HEK293 (cell line): ENCODE results near the gene FOXK2.

Source experiments
- CTCF ChIA-PET: fragments of 350-600 bp; formaldehyde crosslinking; extraction: SDS; loops from one replicate; lab custom pipeline; 2021; ENCODE audit warnings: antibody characterized with exemption; lab: Yijun Ruan, JAX
- POLR2A ChIA-PET: fragments of 300-600 bp; formaldehyde crosslinking; extraction: SDS; loops from one replicate; lab custom pipeline; 2020; ENCODE audit warnings: antibody characterized with exemption, inconsistent platforms; lab: Yijun Ruan, JAX
- H3K27ac ChIP-seq: fragments of 200-500 bp; sonication (Bioruptor generic); 2 replicates; pipeline ENCODE4 v1.5.1; 2014; ENCODE audit warnings: low read depth, low read length, control low read depth, inconsistent platforms; ENCODE audit errors: extremely low read depth
- H3K36me3 ChIP-seq, 2 experiments: fragments of 200-500 bp in 1 of 2; sonication (Bioruptor generic) in 1 of 2; 1 replicate in 1 of 2; 2 replicates in 1 of 2; pipeline ENCODE4 v1.5.1; 2014 to 2017; ENCODE audit warnings: inconsistent platforms in 2 of 2, low read length in 2 of 2; ENCODE audit not compliant: control insufficient read depth in 2 of 2, insufficient read depth in 1 of 2
- H3K4me1 ChIP-seq: fragments of 200-500 bp; sonication (Bioruptor generic); 2 replicates; pipeline ENCODE4 v1.5.1; 2014; ENCODE audit warnings: mild to moderate bottlenecking, low read length, inconsistent platforms; ENCODE audit not compliant: control insufficient read depth, insufficient read depth
- H3K4me3 ChIP-seq: 2 replicates; pipeline ENCODE4 v1.5.1; 2011; ENCODE audit warnings: low read depth, mild to moderate bottlenecking, control low read depth, low read length, moderate library complexity
- H3K9me3 ChIP-seq: fragments of 200-500 bp; sonication (Bioruptor generic); 2 replicates; pipeline ENCODE4 v1.5.1; 2014; ENCODE audit warnings: low read depth, low read length, inconsistent platforms; ENCODE audit not compliant: control insufficient read depth, insufficient read depth
- EGR2 ChIP-seq: fragments of 450-650 bp; formaldehyde crosslinking; IDR thresholded peaks from 2 replicates; pipeline ENCODE4 v1.5.1; 2016; ENCODE audit warnings: low read depth, missing biosample characterization, missing genetic modification characterization
- HOXD13 ChIP-seq: sonication (generic); formaldehyde crosslinking; IDR thresholded peaks from 2 replicates; pipeline ENCODE4 v1.8.0; 2022; ENCODE audit warnings: missing genetic modification reagents, borderline replicate concordance
- KLF17 ChIP-seq: fragments of 450-650 bp; formaldehyde crosslinking; IDR thresholded peaks from 2 replicates; pipeline ENCODE4 v1.5.1; 2016; ENCODE audit warnings: missing biosample characterization, missing genetic modification characterization
- REST ChIP-seq: fragments of 450-650 bp; formaldehyde crosslinking; IDR thresholded peaks from 2 replicates; pipeline ENCODE4 v1.5.1; 2016; ENCODE audit warnings: missing biosample characterization, missing genetic modification characterization
- SCRT1 ChIP-seq: fragments of 450-650 bp; formaldehyde crosslinking; IDR thresholded peaks from 2 replicates; pipeline ENCODE4 v1.5.1; 2016; ENCODE audit warnings: missing biosample characterization, missing genetic modification characterization, borderline replicate concordance
- SP2 ChIP-seq: fragments of 450-650 bp; formaldehyde crosslinking; IDR thresholded peaks from 2 replicates; pipeline ENCODE4 v1.5.1; 2016; ENCODE audit warnings: missing biosample characterization, missing genetic modification characterization
- ZFHX2 ChIP-seq: fragments of 450-650 bp; formaldehyde crosslinking; conservative IDR thresholded peaks from 2 replicates; pipeline ENCODE4 v1.5.1; 2016; ENCODE audit warnings: missing biosample characterization, missing genetic modification characterization
- ZNF121 ChIP-seq: fragments of 450-650 bp; formaldehyde crosslinking; IDR thresholded peaks from 2 replicates; pipeline ENCODE4 v1.5.1; 2016; ENCODE audit warnings: missing biosample characterization, missing genetic modification characterization
- ZNF157 ChIP-seq: fragments of 450-650 bp; formaldehyde crosslinking; IDR thresholded peaks from 2 replicates; pipeline ENCODE4 v1.5.1; 2016; ENCODE audit warnings: missing biosample characterization, missing genetic modification characterization
- ZNF19 ChIP-seq: fragments of 450-650 bp; formaldehyde crosslinking; IDR thresholded peaks from 2 replicates; pipeline ENCODE4; 2016; ENCODE audit warnings: missing biosample characterization, missing genetic modification characterization, low read depth
- ZNF274 ChIP-seq, 2 experiments: fragments of 200-500 bp in 1 of 2; fragments of 450-650 bp in 1 of 2; sonication (Bioruptor generic) in 1 of 2; formaldehyde crosslinking in 1 of 2; IDR thresholded peaks; 2 replicates each; pipeline versions ENCODE4 v1.5.1 to v1.6.1; 2014 to 2016; ENCODE audit warnings: borderline replicate concordance in 1 of 2, inconsistent platforms in 1 of 2, low read length in 1 of 2, missing biosample characterization in 1 of 2, missing genetic modification characterization in 1 of 2
- ZNF280C ChIP-seq: fragments of 450-650 bp; formaldehyde crosslinking; IDR thresholded peaks from 2 replicates; pipeline ENCODE4 v1.5.1; 2016; ENCODE audit warnings: missing biosample characterization, missing genetic modification characterization
- ZNF335 ChIP-seq: fragments of 450-650 bp; formaldehyde crosslinking; conservative IDR thresholded peaks from 2 replicates; pipeline ENCODE4 v1.5.1; 2016; ENCODE audit warnings: missing biosample characterization, missing genetic modification characterization
- ZNF366 ChIP-seq: fragments of 450-650 bp; formaldehyde crosslinking; conservative IDR thresholded peaks from 2 replicates; pipeline ENCODE4 v1.5.1; 2016; ENCODE audit warnings: missing biosample characterization, missing genetic modification characterization
- ZNF510 ChIP-seq: fragments of 450-650 bp; formaldehyde crosslinking; IDR thresholded peaks from 2 replicates; pipeline ENCODE4 v1.5.1; 2018; ENCODE audit warnings: mild to moderate bottlenecking, missing genetic modification characterization, missing biosample characterization; ENCODE audit not compliant: insufficient replicate concordance
- ZNF571 ChIP-seq: fragments of 450-650 bp; formaldehyde crosslinking; IDR thresholded peaks from 2 replicates; pipeline ENCODE4 v1.5.0; 2017; ENCODE audit warnings: missing biosample characterization, missing genetic modification characterization
- ZNF610 ChIP-seq: fragments of 450-650 bp; formaldehyde crosslinking; IDR thresholded peaks from 2 replicates; pipeline ENCODE4 v1.5.1; 2016; ENCODE audit warnings: missing biosample characterization, missing genetic modification characterization, borderline replicate concordance
- ZNF626 ChIP-seq: fragments of 450-650 bp; sonication (Bioruptor Pico); formaldehyde crosslinking; IDR thresholded peaks from 2 replicates; pipeline ENCODE4 v1.5.1; 2018; ENCODE audit warnings: missing biosample characterization, missing genetic modification characterization, inconsistent platforms

The FOXK2 gene

GRCh38 chr17:82619641-82620040 lies 100.1 kb downstream of the FOXK2 start:
- H3K9me3 ChIP-seq: no peaks in the 10 kb centered on the region
- CTCF ChIA-PET: no interaction called here
- POLR2A ChIA-PET: no interaction called here
- no peak overlapping the region for H3K4me3 ChIP-seq
- H3K4me1 ChIP-seq: no peaks in the 10 kb centered on the region
- H3K36me3 ChIP-seq: peaks cover 64 to 92% of the 10 kb centered on the region in 2 experiments
- TF ChIP-seq ZNF571 (tag by site-specific recombination) (no peak), ZNF274 (IDR thresholded peaks at IDR 0.05; ENCODE audit: low read length) (no peak), ZNF274 (tag by site-specific recombination; IDR thresholded peaks at IDR 0.05; ENCODE audit: borderline replicate concordance) (no peak)
- no peak overlapping the region for H3K27ac ChIP-seq

GRCh38 chr17:82623707-82624106 lies 104.2 kb downstream of the FOXK2 start:
- Histone ChIP-seq H3K27ac (no peak overlapping the region), H3K4me1 (no peaks in the 10 kb centered on the region), H3K9me3 (no peaks in the 10 kb centered on the region), H3K4me3 (no peak overlapping the region), H3K36me3 (peaks cover 89 to 94% of the 10 kb centered on the region in 2 experiments)
- ChIA-PET CTCF (no interaction called here), POLR2A (no interaction called here)
- TF ChIP-seq ZNF510 (tag by site-specific recombination) (no peak), REST (no peak), KLF17 (no peak), ZNF280C (tag by site-specific recombination) (no peak), ZNF610 (tag by site-specific recombination) (no peak), SCRT1 (tag by site-specific recombination) (no peak), SP2 (no peak), HOXD13 (CRISPR knock-in tag) (no peak), ZNF157 (tag by site-specific recombination) (no peak), ZNF19 (tag by site-specific recombination) (no peak), ZNF571 (tag by site-specific recombination) (no peak)

DNA sequence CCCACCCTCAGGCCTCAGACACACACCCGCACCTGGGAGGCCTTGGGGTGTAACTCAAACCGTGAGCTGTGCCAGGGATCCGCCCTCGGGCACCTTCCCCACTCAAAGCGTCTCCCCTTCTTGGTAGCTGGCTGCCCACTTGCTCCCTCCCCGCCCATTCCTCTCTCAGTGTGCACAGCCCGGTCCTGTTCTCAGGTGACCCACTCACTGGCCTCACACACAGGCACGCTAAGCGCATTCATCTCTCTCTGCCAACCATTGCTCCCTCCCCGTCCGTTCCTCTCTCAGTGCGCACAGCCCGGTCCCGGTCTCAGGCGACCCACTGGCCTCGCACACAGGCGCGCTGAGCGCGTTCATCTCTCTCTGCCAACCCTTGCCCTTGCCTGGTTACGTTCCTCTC lies 107.9 kb downstream of the FOXK2 start:
- ChIA-PET POLR2A (no interaction called here), CTCF (no interaction called here)
- Histone ChIP-seq H3K9me3 (no peaks in the 10 kb centered on the region), H3K27ac (no peak overlapping the region)
- TF ChIP-seq ZNF157 (tag by site-specific recombination): no peak
- TF ChIP-seq ZNF121 (tag by site-specific recombination): no peak
- TF ChIP-seq EGR2 (tag by site-specific recombination): 0 out of 2 replicates have a peak, but pooled peaks have one; percentile 30
- no peak for TF ChIP-seq ZNF335 (tag by site-specific recombination)
- TF ChIP-seq ZFHX2 (tag by site-specific recombination): peak; percentile 24; the same call in 1 of the 2 replicates
- TF ChIP-seq ZNF366: no peak
- no peak for TF ChIP-seq ZNF626
- TF ChIP-seq, all 188 proteins: peak for 2
- no peak overlapping the region for H3K4me3 ChIP-seq
- H3K4me1 ChIP-seq: no peaks in the 10 kb centered on the region
- H3K36me3 ChIP-seq: peaks cover 84 to 85% of the 10 kb centered on the region in 2 experiments
